Choroid plexus epithelial cell (primary cell): Measurements from ENCODE around the gene FOXA3.

Experiments
- DNase-seq: peaks from one replicate; pipeline ENCODE4 v3.0.0-alpha.2; 2010; ENCODE audit warnings: low read depth
- H3K4me3 ChIP-seq: 2 replicates; pipeline ENCODE4 v1.5.1; 2011; ENCODE audit warnings: low read depth, mild to moderate bottlenecking, control low read depth, low read length, moderate library complexity
- TF ChIP-seq, protein P1 (sequence below): conservative IDR thresholded peaks from 2 replicates; pipeline ENCODE4 v1.5.1; 2011; ENCODE audit warnings: low read depth, mild to moderate bottlenecking, control low read depth, inconsistent platforms, low read length, moderate library complexity

Gene FOXA3

DNA sequence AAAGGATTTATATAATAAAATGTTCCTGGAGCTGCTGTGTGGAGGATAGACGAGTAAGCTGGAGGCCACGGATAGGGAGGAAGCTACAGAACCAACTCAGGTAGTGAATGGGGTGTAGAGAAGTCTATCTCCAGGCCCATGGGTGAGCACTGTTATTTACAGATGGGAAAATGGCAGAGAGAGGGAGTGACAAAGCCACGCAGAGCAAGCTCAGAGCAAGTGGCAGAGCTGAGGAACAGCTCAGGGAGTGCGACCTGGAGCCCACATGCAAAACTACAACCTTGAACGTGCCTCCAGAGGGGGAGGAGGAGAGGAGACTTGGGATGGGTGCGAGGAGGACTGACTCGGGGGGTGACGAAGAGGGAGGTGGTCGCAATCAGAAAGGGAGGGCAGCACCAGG is 35.6 kb upstream of the FOXA3 start:
- H3K4me3 ChIP-seq, result no peak overlapping the region
- no peak for DNase-seq
- TF ChIP-seq, protein P1, sequence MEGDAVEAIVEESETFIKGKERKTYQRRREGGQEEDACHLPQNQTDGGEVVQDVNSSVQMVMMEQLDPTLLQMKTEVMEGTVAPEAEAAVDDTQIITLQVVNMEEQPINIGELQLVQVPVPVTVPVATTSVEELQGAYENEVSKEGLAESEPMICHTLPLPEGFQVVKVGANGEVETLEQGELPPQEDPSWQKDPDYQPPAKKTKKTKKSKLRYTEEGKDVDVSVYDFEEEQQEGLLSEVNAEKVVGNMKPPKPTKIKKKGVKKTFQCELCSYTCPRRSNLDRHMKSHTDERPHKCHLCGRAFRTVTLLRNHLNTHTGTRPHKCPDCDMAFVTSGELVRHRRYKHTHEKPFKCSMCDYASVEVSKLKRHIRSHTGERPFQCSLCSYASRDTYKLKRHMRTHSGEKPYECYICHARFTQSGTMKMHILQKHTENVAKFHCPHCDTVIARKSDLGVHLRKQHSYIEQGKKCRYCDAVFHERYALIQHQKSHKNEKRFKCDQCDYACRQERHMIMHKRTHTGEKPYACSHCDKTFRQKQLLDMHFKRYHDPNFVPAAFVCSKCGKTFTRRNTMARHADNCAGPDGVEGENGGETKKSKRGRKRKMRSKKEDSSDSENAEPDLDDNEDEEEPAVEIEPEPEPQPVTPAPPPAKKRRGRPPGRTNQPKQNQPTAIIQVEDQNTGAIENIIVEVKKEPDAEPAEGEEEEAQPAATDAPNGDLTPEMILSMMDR, result no peak

DNA sequence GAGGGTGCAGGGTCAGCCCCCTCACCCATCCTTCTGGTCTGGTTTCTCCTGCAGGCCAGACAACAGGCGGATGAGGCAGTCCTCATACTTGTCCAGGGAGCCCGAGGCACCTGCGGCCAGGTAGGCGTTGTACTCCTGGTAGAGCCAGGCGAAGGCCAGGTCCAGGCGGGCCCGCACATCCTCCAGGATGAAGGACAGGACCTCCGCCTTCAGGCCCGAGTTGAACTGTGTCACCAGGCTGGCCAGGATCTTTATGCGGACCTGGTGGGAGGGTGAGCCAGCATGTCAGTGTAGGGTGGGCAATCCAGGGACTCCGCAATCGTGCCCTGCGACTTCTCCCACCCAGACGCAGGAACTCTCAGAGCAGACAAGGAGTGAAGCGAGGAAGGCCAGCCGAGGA is 35.2 kb upstream of the FOXA3 start:
- TF ChIP-seq, protein P1, result no peak
- DNase-seq, result no peak

DNA sequence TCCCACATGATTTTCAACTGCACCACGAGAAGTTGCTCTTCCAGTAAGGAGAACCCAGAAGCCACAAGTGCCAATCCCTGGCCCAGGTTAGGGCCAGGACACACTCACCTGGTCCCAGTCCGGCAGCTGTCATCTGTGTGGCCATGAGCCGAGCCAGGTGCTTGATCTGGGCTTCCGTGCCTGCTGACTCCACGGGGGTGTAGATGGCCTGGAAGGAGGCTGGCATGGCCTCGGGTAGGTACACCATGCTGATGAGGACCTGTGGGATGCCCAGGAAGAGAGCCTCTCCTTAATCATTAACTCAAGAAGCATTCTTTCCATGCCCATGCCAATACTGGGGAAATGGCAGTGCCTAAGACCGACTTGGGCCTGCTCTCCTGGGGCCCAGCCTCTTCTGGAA is 29.2 kb upstream of the FOXA3 start:
- H3K4me3 ChIP-seq, result no peak overlapping the region
- TF ChIP-seq, protein P1, result no peak
- DNase-seq, result no peak

More for the DNA sequence above, 35.2 kb upstream of the FOXA3 start:
- H3K4me3 ChIP-seq, result no peak overlapping the region

DNA sequence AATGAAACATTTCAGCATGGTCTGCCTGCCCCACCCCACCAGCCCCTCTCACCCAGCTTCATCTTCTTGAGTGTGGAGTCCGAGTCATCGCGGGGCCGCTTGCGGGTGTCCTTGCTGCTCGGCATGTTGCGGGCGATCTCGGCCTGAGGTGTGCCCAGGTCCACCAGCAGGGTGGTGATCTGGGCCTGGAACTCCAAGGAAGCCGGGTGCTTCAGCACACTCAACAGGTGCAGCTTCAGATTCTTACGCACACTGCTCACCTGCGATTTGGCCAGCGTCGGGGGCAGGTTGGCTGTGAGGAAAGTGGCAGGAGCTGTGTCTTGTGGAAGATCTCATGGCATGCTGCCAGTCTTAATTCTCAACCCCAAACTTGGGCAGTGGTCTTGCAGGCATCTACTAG is 21.9 kb upstream of the FOXA3 start:
- DNase-seq, result no peak
- TF ChIP-seq, protein P1, result no peak
- no peak overlapping the region for H3K4me3 ChIP-seq

DNA sequence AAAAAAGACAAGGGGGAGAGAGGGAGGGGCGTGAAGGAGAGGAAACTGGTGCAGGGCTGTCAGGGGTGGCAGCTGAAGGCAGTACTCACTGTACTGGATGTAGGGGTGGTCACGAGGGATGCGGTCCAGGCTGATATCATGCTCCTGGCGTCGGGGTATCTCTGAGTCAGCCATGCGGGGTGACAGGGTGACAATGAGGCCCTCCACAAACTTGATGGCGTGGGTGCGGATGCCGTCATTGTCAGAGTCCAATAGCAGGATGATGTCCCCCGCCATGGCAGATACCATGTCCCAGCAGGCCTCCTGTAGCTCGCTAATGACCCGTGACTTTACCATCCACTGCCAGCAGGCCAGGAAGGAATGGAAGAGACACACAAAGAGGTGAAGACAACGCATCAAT is 16.5 kb upstream of the FOXA3 start:
- TF ChIP-seq, protein P1, result no peak
- no peak for DNase-seq
- H3K4me3 ChIP-seq, result no peak overlapping the region

DNA sequence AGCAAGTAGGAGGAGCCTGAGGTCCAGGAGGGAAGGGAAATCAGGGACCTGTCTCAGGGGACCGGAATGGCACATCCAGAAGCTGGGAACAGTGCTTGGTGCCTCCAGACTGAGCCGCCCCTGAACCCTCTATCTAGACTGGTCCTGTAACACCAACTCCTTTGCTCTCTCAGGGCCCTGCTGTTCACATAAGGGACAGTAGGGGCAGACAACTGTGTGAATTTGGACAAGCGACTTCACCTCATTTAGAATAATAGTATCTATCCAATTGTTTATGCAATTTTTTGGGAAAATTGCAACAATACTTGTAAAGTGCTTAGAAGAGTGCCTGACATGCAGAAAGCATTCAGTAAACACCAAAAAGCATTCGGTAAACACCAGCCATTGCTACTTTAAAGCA is 15.2 kb upstream of the FOXA3 start:
- no peak overlapping the region for H3K4me3 ChIP-seq
- peak; percentile 34 for DNase-seq
- TF ChIP-seq, protein P1, result peak; percentile 53

DNA sequence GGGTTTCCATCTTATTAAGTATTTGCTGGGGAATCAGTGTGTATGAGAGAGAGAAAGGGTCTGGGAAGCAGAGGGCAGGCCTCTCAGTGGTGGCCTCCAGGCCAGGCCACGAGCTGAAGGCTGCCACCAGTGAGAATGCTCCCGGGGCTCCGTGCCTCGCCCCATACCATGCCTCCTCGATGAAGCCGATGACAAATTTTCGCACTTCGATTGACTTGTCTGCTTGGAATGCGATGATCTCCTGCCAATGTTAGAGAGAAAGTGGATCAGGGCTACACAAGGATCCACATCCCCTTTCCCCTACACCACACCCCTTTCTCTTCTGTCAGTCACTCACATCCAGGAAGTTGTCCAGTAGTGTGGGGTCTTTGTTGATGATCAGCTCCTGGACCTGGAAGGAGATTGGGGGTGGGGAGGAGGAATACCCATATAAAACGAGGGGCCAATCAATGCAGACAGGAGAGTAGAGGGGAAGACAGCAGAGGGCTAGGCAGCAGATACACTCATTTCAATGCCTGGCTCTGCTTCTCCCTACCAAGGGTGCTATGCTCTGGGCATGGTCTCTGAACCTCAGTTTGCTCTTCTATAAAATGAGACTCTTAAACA is 11.9 kb upstream of the FOXA3 start:
- TF ChIP-seq, protein P1, result no peak
- H3K4me3 ChIP-seq, result no peak overlapping the region
- DNase-seq, result peak; percentile 13
